ENCODE results near the gene ADGRD1.
"Not testable (repeated sequence)": the region's sequence is repeated elsewhere in the genome, so short reads cannot be mapped to it uniquely, and the experiment has no call there.

The ADGRD1 gene

DNA sequence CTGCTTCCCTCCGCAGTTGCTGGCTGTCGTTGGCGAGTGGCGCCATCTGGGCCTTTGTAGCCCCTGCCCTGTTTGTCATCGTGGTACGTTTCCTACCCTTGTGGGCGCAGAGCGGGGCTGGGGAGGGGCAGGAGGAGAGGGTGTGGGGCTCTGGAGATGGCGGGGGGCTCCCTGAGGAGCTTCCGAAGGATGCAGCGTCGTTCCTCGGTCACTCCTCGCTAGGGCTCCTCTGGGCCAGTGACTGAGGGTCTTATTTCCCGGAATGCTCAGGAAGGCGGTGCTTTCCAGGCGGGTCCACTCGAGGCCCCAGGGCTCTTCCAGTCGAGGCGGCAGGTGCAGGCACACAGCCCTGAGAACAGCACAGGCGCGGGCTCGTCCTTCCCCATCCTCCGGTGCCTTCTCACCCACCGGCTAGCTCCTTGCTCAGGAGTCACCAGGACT is 167.1 kb downstream of the ADGRD1 start:
- TF ChIP-seq SPI1 (IDR thresholded peaks at IDR 0.05; ENCODE audit: low read depth, low read length) (no peak), POU2F2 (IDR thresholded peaks at IDR 0.05; ENCODE audit: low read depth, low read length) (no peak), TAF1 (IDR thresholded peaks at IDR 0.05; ENCODE audit: low read depth, low read length) (no peak), PAX5 (IDR thresholded peaks at IDR 0.05; ENCODE audit: insufficient read depth, low read length, severe bottlenecking) (no peak), POLR2AphosphoS5 (IDR thresholded peaks at IDR 0.05; ENCODE audit: low read depth, low read length) (no peak), POLR2A (IDR thresholded peaks at IDR 0.05; ENCODE audit: low read depth, low read length) (no peak)
- FAIRE-seq, result no peak
- DNase-seq (ENCODE audit: insufficient read length, low spot score), result no peak

DNA sequence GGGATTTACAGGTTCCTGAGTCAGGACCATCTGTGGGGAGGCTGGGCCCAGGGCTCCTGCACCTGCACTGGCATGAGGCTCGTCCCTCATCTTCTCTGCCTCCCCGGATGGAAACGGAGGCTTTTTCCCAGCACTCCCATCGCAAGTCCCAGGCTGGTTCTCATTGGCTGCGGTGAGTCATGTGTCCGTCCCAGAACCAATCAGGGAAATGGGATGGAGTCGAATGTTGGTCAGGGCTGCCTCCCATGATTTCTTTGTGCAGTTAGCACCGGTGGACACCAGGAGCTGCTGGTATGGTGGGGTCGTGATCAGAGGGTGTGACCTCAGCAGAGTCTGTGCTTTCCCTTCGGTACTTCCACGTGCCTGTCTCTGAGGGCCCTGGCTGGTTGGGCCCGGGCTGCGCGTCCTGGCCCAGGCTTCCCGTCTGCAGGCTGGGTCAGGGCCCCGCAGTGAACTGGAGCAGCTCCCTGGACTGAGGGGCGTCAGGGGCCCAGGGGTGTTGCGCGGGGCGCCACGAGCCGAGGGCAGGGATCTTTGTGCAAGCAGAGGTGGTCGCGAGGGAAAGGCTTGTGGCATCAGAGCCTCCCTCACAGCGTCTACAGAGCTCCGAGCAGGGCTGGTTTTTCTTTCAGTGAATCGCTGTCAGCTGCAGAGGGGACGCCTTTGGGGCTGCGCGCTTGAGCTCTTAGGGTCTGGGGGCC is 168.1 kb downstream of the ADGRD1 start:
- no peak for DNase-seq (ENCODE audit: insufficient read length, low spot score)
- no peak for TF ChIP-seq SPI1 (IDR thresholded peaks at IDR 0.05; ENCODE audit: low read depth, low read length)
- no peak for TF ChIP-seq POLR2A (IDR thresholded peaks at IDR 0.05; ENCODE audit: low read depth, low read length)
- TF ChIP-seq TAF1 (IDR thresholded peaks at IDR 0.05; ENCODE audit: low read depth, low read length), result no peak
- TF ChIP-seq PAX5 (IDR thresholded peaks at IDR 0.05; ENCODE audit: insufficient read depth, low read length, severe bottlenecking), result no peak
- no peak for TF ChIP-seq POLR2AphosphoS5 (IDR thresholded peaks at IDR 0.05; ENCODE audit: low read depth, low read length)
- FAIRE-seq, result no peak

DNA sequence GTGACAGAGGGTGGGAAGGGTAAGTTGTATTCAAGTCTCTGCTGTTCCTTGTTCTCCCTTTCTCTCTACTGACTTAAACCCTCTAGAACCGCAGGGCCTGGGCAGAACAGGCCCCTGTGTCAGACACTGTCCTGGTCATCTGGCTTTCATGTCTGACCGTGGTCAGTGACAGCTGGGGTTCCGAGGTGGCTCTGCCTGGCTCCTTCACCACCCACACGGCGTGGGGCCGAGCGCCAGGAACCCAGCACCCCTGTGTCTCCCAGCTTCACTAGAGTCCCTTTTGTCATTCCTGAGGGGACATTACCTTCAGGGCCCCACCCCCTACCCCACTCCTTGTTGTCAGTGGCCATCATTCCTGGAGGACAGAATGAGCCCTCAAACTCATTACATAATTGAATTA is 168.9 kb downstream of the ADGRD1 start:
- DNase-seq (ENCODE audit: insufficient read length, low spot score) (no peak), FAIRE-seq (no peak)
- no peak for TF ChIP-seq POLR2AphosphoS5 (IDR thresholded peaks at IDR 0.05; ENCODE audit: low read depth, low read length)
- no peak for TF ChIP-seq SPI1 (IDR thresholded peaks at IDR 0.05; ENCODE audit: low read depth, low read length)

DNA sequence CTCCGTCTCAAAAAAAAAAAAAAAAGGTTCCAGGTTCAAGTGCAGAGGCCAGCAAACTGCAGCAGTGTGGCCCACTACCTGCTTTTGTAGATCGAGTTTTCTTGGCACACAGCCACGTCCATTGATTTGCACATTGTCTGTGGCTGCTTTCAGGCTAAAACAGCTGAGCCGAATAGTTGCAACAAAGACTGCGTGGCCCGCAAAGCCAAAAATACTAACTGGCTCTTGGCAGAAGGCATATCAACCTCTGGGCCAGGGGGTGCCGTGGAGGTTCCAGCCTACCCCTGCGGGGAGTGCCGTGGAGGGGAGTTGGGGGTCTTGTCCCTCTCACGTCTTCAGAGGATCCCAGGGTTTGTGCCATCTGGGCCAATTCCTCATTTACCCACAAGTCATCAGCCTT is 170.1 kb downstream of the ADGRD1 start:
- no peak for DNase-seq (ENCODE audit: insufficient read length, low spot score)
- no peak for FAIRE-seq
- TF ChIP-seq POLR2A (IDR thresholded peaks at IDR 0.05; ENCODE audit: low read depth, low read length) (no peak), TAF1 (IDR thresholded peaks at IDR 0.05; ENCODE audit: low read depth, low read length) (no peak)

DNA sequence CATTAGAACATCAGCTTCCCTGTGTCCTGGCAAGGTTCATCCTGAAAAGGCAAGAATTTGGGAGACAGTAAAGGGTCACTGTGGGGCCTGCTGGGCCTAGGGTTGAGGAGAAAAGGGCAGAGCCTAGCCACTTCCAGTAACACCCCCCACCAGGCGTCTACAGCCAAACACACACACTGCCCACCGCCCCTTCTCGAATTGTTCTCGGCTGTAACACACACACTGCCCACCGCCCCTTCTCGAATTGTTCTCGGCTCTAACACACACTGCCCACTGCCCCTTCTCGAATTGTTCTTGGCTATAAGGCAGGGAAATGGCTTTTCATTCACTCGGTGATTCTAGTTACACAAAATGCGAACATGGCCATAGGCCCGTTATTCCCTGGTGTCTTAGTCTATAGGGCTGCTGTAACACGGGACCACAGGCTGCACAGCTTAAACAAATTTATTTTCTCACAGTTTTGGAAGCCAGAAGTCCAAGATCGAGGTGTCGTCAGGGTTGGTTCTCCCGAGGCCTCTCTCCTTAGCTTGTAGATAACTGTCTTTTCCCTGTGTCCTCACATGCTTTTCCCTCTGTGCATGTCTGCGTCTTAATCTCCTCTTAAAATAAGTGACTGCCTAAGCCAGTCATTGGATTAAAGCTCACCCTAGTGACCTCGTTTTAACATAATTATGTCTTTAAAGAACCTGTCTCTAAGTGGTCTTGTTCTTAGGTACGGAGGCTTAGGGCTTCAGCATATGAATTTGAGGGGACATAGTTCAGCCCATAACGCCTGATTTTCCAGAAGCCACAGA is 171.0 kb downstream of the ADGRD1 start:
- FAIRE-seq (no peak), DNase-seq (ENCODE audit: insufficient read length, low spot score) (no peak)
- no peak for TF ChIP-seq POLR2A (IDR thresholded peaks at IDR 0.05; ENCODE audit: low read depth, low read length)
- no peak for TF ChIP-seq SPI1 (IDR thresholded peaks at IDR 0.05; ENCODE audit: low read depth, low read length)
- no peak for TF ChIP-seq POU2F2 (IDR thresholded peaks at IDR 0.05; ENCODE audit: low read depth, low read length)
- no peak for TF ChIP-seq TAF1 (IDR thresholded peaks at IDR 0.05; ENCODE audit: low read depth, low read length)
- TF ChIP-seq PAX5 (IDR thresholded peaks at IDR 0.05; ENCODE audit: insufficient read depth, low read length, severe bottlenecking), result no peak

DNA sequence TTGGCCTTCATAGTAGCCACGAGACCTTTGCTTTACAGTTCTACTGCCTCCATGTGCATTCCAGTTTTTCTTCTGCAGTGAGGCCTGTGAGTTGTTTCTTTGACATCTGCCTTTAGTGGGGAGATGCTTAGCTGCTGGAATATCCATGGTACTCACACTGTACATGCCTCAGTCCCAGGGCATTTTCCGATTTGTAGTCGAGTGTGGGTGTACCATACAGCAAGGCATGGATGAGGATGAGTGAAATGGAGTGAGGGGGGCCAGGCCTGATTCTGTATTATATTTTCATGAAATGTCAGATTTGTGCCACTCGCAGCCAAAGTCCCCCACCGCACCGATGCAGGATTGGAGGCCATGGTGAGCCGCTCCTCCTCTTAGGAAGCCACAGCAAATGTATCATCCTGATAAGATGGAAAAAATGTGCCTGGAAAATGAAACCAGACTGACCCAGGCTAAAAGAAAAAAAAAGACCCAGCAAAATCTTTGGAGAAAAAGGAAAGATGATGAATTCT is 173.0 kb downstream of the ADGRD1 start:
- no peak for FAIRE-seq
- no peak for TF ChIP-seq POLR2A (IDR thresholded peaks at IDR 0.05; ENCODE audit: low read depth, low read length)
- no peak for DNase-seq (ENCODE audit: insufficient read length, low spot score)

DNA sequence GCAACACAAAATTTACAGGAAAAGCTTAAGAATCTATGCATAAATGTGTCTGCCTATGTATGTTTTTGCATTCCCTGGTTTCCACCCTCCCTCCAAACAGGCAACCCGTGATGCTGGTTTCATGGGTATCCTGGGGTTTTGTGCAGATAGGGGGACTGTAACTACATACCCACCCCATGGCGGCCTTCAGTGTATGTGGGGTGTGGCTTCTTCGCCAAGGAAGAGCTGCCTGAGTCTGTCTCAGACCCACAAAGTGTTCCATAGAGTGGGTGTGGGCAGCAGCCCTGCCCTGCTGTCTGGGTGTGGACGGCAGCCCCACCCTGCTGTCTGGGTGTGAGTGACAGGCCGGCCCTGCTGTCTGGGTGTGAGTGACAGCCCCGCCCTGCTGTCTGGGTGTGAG is 174.8 kb downstream of the ADGRD1 start:
- TF ChIP-seq SPI1 (IDR thresholded peaks at IDR 0.05; ENCODE audit: low read depth, low read length) (no peak), POU2F2 (IDR thresholded peaks at IDR 0.05; ENCODE audit: low read depth, low read length) (no peak), POLR2AphosphoS5 (IDR thresholded peaks at IDR 0.05; ENCODE audit: low read depth, low read length) (no peak), TAF1 (IDR thresholded peaks at IDR 0.05; ENCODE audit: low read depth, low read length) (no peak), POLR2A (IDR thresholded peaks at IDR 0.05; ENCODE audit: low read depth, low read length) (no peak)
- DNase-seq (ENCODE audit: insufficient read length, low spot score) (no peak), FAIRE-seq (no peak)

DNA sequence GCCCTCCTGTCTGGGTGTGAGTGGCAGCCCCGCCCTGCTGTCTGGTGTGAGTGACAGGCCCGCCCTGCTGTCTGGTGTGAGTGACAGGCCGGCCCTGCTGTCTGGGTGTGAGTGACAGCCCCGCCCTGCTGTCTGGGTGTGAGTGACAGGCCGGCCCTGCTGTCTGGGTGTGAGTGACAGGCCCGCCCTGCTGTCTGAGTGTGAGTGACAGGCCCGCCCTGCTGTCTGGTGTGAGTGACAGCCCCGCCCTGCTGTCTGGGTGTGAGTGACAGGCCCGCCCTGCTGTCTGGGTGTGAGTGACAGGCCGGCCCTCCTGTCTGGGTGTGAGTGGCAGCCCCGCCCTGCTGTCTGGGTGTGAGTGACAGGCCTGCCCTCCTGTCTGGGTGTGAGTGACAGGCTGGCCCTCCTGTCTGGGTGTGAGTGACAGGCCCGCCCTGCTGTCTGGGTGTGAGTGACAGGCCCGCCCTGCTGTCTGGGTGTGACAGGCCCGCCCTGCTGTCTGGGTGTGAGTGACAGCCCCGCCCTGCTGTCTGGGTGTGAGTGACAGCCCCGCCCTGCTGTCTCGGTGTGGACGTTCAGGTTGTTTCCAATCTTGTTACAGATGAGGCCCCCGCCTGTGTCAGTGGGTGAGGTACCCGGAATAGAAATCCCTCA is 175.4 kb downstream of the ADGRD1 start:
- not testable (repeated sequence) for FAIRE-seq; DNase-seq (ENCODE audit: insufficient read length, low spot score)

DNA sequence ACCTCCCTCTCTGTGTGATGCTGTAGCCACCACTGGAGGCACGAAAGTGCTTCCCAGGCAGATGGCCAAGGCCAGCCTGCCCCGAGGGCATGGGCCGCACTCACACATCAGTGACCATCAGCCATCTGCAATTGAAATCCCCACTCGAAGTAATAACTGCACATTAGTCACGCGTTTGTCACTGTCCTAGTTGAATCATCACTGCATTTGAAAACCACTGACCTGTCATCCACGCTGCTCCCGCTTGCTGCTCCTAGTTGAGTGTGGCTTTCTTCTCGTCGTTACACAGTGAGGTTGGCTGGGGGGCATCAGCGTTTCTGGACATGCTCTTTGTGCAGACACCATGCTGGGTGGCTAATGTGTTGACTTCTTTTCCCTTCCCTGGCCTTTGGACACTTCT is 176.1 kb downstream of the ADGRD1 start:
- TF ChIP-seq POLR2A (IDR thresholded peaks at IDR 0.05; ENCODE audit: low read depth, low read length) (no peak), TAF1 (IDR thresholded peaks at IDR 0.05; ENCODE audit: low read depth, low read length) (no peak), POLR2AphosphoS5 (IDR thresholded peaks at IDR 0.05; ENCODE audit: low read depth, low read length) (no peak), POU2F2 (IDR thresholded peaks at IDR 0.05; ENCODE audit: low read depth, low read length) (no peak), PAX5 (IDR thresholded peaks at IDR 0.05; ENCODE audit: insufficient read depth, low read length, severe bottlenecking) (no peak), SPI1 (IDR thresholded peaks at IDR 0.05; ENCODE audit: low read depth, low read length) (no peak)
- no peak for FAIRE-seq
- DNase-seq (ENCODE audit: insufficient read length, low spot score), result no peak

DNA sequence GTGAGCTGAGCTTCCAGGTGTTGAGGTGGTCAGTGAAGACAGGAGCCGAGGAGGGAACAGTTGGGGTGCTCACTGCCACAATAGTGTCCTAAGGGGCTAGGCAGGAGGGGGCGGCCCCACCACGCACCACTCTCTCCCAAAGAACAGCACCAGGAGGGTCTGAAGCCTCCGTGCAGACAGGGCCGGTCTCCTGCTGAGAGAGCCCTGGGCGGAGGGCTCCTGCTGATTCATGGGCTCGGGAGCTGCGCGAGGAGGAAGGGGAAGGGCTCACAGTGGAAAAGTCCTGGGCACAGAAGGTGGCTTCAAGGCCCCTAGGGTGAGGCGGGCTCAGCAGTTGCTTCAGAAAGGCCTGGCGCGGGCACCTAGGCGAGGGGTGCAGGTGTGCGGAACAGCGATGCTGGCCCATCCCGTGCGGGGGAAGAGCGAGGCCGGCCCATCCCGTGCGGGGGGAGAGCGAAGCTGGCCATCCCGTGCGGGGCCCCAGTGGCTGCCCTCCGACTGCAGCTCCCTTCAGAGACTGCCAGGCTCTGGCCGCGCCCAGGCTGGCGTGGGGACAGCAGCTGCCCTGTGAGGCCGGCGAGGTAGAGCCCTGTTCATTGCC is 176.7 kb downstream of the ADGRD1 start:
- FAIRE-seq (no peak), DNase-seq (ENCODE audit: insufficient read length, low spot score) (no peak)
- TF ChIP-seq TAF1 (IDR thresholded peaks at IDR 0.05; ENCODE audit: low read depth, low read length) (no peak), SPI1 (IDR thresholded peaks at IDR 0.05; ENCODE audit: low read depth, low read length) (no peak), POU2F2 (IDR thresholded peaks at IDR 0.05; ENCODE audit: low read depth, low read length) (no peak), POLR2A (IDR thresholded peaks at IDR 0.05; ENCODE audit: low read depth, low read length) (no peak), PAX5 (IDR thresholded peaks at IDR 0.05; ENCODE audit: insufficient read depth, low read length, severe bottlenecking) (no peak)
